ENCODE results near the gene DOLPP1. TPM values are rescaled to one million over a fixed set of nuclear protein-coding genes. Genes with fewer than 3 reads are reported as not detected.

The DOLPP1 gene
- polyA plus RNA-seq, 3 donors: 5.4 to 6.6 (median 5.9) TPM

- Histone ChIP-seq H4K20me1 (ENCODE audit: insufficient read depth, low read length) (no peaks in the 10 kb centered on the region), H3K36me3 (replicated peaks in 1 of 2; ENCODE audit: control insufficient read depth in 1 of 2, insufficient read depth in 2 of 2, low read length in 2 of 2) (peaks cover 12 to 33% of the 10 kb centered on the region in 2 donors), H3K9ac (ENCODE audit: insufficient read depth, low read length, poor library complexity, severe bottlenecking) (no peak overlapping the region), H3K9me3 (replicated peaks in 1 of 2; ENCODE audit: control insufficient read depth in 1 of 2, insufficient read depth in 1 of 2, low read length in 2 of 2) (no peaks in the 10 kb centered on the region), H3K27ac (ENCODE audit: low read depth in 1 of 2, low read length in 2 of 2) (no peak overlapping the region), H3K27me3 (ENCODE audit: control insufficient read depth in 2 of 2, insufficient read depth in 2 of 2, low read length in 2 of 2) (no peaks in the 10 kb centered on the region), H2AFZ (ENCODE audit: insufficient read depth, low read depth, low read length, poor library complexity, severe bottlenecking) (no peak overlapping the region), H3K4me1 (ENCODE audit: control insufficient read depth in 1 of 2, insufficient read depth in 2 of 2, low read length in 2 of 2) (peaks cover under 1 to 5% of the 10 kb centered on the region in 2 donors), H3K4me3 (replicated peaks in 1 of 3; ENCODE audit: low read depth in 2 of 3, low read length in 3 of 3) (no peak overlapping the region), H3K4me2 (replicated peaks; ENCODE audit: extremely low read depth, low read length, poor library complexity, severe bottlenecking) (no peak overlapping the region), H3K79me2 (ENCODE audit: insufficient read depth, low read length) (peaks cover 7% of the 10 kb centered on the region)
- no peak overlapping the region for H3K27ac Mint-ChIP-seq
- intact Hi-C loops (cut with micrococcal nuclease): no loop called here
- H3K27me3 Mint-ChIP-seq (ENCODE audit: low read depth in 3 of 3): peaks cover 0 to 2% (median 1%) of the 10 kb centered on the region in 3 donors
- H3K4me3 Mint-ChIP-seq: no peak overlapping the region
- TF ChIP-seq CTCF (IDR thresholded peaks at IDR 0.05): no peak
- no peak for DNase-seq
- peaks cover 0 to 3% (median 0%) of the 10 kb centered on the region in 7 donors for H3K9me3 Mint-ChIP-seq
- peaks cover 24 to 27% of the 10 kb centered on the region in 2 donors for H3K36me3 Mint-ChIP-seq
- H3K4me1 Mint-ChIP-seq: peaks cover 4% of the 10 kb centered on the region
- WGBS (ENCODE audit: insufficient coverage): 85% methylated on average over 11 of the region's 11 CpGs
Measured at GRCh38 chr9:129104051-129104450, 23.1 kb downstream of the DOLPP1 start.

GRCh38 chr9:129105857-129106694 is 25.2 kb downstream of the DOLPP1 start:
- Histone ChIP-seq H4K20me1 (ENCODE audit: insufficient read depth, low read length) (no peaks in the 10 kb centered on the region), H3K79me2 (ENCODE audit: insufficient read depth, low read length) (peaks cover 16% of the 10 kb centered on the region), H3K36me3 (replicated peaks in 1 of 2; ENCODE audit: control insufficient read depth in 1 of 2, insufficient read depth in 2 of 2, low read length in 2 of 2) (peaks cover 12 to 29% of the 10 kb centered on the region in 2 donors), H3K9ac (ENCODE audit: insufficient read depth, low read length, poor library complexity, severe bottlenecking) (no peak overlapping the region), H3K4me3 (replicated peaks in 1 of 3; ENCODE audit: low read depth in 2 of 3, low read length in 3 of 3) (no peak overlapping the region), H2AFZ (ENCODE audit: insufficient read depth, low read depth, low read length, poor library complexity, severe bottlenecking) (no peak overlapping the region), H3K9me3 (replicated peaks in 1 of 2; ENCODE audit: control insufficient read depth in 1 of 2, insufficient read depth in 1 of 2, low read length in 2 of 2) (no peaks in the 10 kb centered on the region), H3K4me2 (replicated peaks; ENCODE audit: extremely low read depth, low read length, poor library complexity, severe bottlenecking) (no peak overlapping the region), H3K4me1 (ENCODE audit: control insufficient read depth in 1 of 2, insufficient read depth in 2 of 2, low read length in 2 of 2) (peaks cover 16 to 19% of the 10 kb centered on the region in 2 donors), H3K27ac (ENCODE audit: low read depth in 1 of 2, low read length in 2 of 2) (no peak overlapping the region), H3K27me3 (ENCODE audit: control insufficient read depth in 2 of 2, insufficient read depth in 2 of 2, low read length in 2 of 2) (no peaks in the 10 kb centered on the region)
- intact Hi-C loops (cut with micrococcal nuclease): no loop called here
- peaks cover 24 to 27% of the 10 kb centered on the region in 2 donors for H3K36me3 Mint-ChIP-seq
- H3K27me3 Mint-ChIP-seq (ENCODE audit: low read depth in 3 of 3): peaks cover 0 to 4% (median under 1%) of the 10 kb centered on the region in 3 donors
- no peak overlapping the region for H3K4me3 Mint-ChIP-seq
- peak overlapping the region in 1 of 7 donors; percentile 41 for H3K27ac Mint-ChIP-seq
- H3K4me1 Mint-ChIP-seq: peaks cover 15% of the 10 kb centered on the region
- peaks cover 0 to 3% (median 0%) of the 10 kb centered on the region in 7 donors for H3K9me3 Mint-ChIP-seq
- DNase-seq: no peak
- TF ChIP-seq CTCF (IDR thresholded peaks at IDR 0.05): no peak
- 95% methylated on average over 11 of the region's 17 CpGs for WGBS (ENCODE audit: insufficient coverage)
